Activated naive CD4-positive, alpha-beta T cell treated with anti-CD3 and anti-CD28 coated beads, Interleukin-2, amount 50 U/mL, for 72 hours (primary cell): ENCODE data around the gene MYL12B. TPM values are rescaled to one million over a fixed set of nuclear protein-coding genes. Genes with fewer than 3 reads are reported as not detected.
"Not testable (repeated sequence)": the region's sequence is repeated elsewhere in the genome, so short reads cannot be mapped to it uniquely, and the experiment has no call there.

Source experiments
- ATAC-seq, 2 donors: fragments of 150-1000 bp; cut with Tn5 transposase; 2 replicates each; pipeline ENCODE4 v1.10.0; 2021; ENCODE audit warnings: mild to moderate bottlenecking in 2 of 2, moderate library complexity in 2 of 2
- DNase-seq, 2 donors: peaks; one replicate each; pipeline ENCODE4 v3.0.0; 2021 to 2022; ENCODE audit warnings: low spot score in 2 of 2
- H3K27ac Mint-ChIP-seq, 2 donors: one replicate each; pipeline ENCODE4 v1.8.0; 2022; ENCODE audit warnings: mild to moderate bottlenecking in 2 of 2, mixed read lengths in 2 of 2
- H3K36me3 Mint-ChIP-seq, 2 donors: one replicate each; pipeline ENCODE4 v1.8.0; 2022; ENCODE audit warnings: mixed read lengths in 2 of 2
- H3K9me3 Mint-ChIP-seq, 2 donors: one replicate each; pipeline ENCODE4 v1.8.0; 2022; ENCODE audit warnings: mixed read lengths in 2 of 2
- total RNA-seq, 2 donors: library from RNA; stranded (reverse); gene quantifications; one replicate each; pipeline ENCODE4 v1.2.3, GENCODE V29; 2022

Gene MYL12B
- 100 to 1,000 TPM; 294 to 358 TPM for total RNA-seq

GRCh38 chr18:3261373-3262233, at the start of gene MYL12B:
Gene MYL12B (plus strand): TSS chr18:3262133. CDS start chr18:3272899, 10,766 bp downstream.
- ATAC-seq, result peak; percentile 87 to 89
- Mint-ChIP-seq H3K9me3 (no peaks in the 10 kb centered on the region), H3K36me3 (peaks cover 33 to 43% of the 10 kb centered on the region in 2 donors), H3K27ac (peak within 1 kb of the TSS; percentile 98)
- peak; percentile 74 to 86 for DNase-seq

- ATAC-seq (no peak), DNase-seq (no peak)
- no peaks in the 10 kb centered on the region for H3K36me3 Mint-ChIP-seq
- H3K27ac Mint-ChIP-seq, result no peak overlapping the region
- peaks cover 0 to 7% of the 10 kb centered on the region in 2 donors for H3K9me3 Mint-ChIP-seq
Observed at GRCh38 chr18:3212657-3213056, 49.3 kb upstream of the MYL12B start.

- DNase-seq, result no peak
- H3K36me3 Mint-ChIP-seq, result no peaks in the 10 kb centered on the region
Observed at GRCh38 chr18:3213300-3214059, 48.5 kb upstream of the MYL12B start.

GRCh38 chr18:3214855-3215637, 46.9 kb upstream of the MYL12B start:
- H3K9me3 Mint-ChIP-seq, result peaks cover 0 to 7% of the 10 kb centered on the region in 2 donors
- no peak for DNase-seq
- no peak overlapping the region for H3K27ac Mint-ChIP-seq
- H3K36me3 Mint-ChIP-seq, result no peaks in the 10 kb centered on the region
- no peak for ATAC-seq

More at GRCh38 chr18:3213300-3214059, 48.5 kb upstream of the MYL12B start:
- Mint-ChIP-seq H3K9me3 (peaks cover 0 to 7% of the 10 kb centered on the region in 2 donors), H3K27ac (no peak overlapping the region)
- peak; percentile 61 for ATAC-seq

GRCh38 chr18:3216987-3217386, 44.9 kb upstream of the MYL12B start:
- DNase-seq (no peak), ATAC-seq (no peak)
- H3K27ac Mint-ChIP-seq, result no peak overlapping the region
- no peaks in the 10 kb centered on the region for H3K36me3 Mint-ChIP-seq
- peaks cover 0 to 7% of the 10 kb centered on the region in 2 donors for H3K9me3 Mint-ChIP-seq

- ATAC-seq, result no peak
- H3K9me3 Mint-ChIP-seq, result peaks cover 0 to 7% of the 10 kb centered on the region in 2 donors
- no peaks in the 10 kb centered on the region for H3K36me3 Mint-ChIP-seq
- no peak for DNase-seq
- H3K27ac Mint-ChIP-seq, result no peak overlapping the region
Observed at GRCh38 chr18:3217948-3218647, 43.8 kb upstream of the MYL12B start.

- no peak for ATAC-seq
- DNase-seq, result no peak
- Mint-ChIP-seq H3K9me3 (peaks cover 0 to 7% of the 10 kb centered on the region in 2 donors), H3K27ac (no peak overlapping the region), H3K36me3 (no peaks in the 10 kb centered on the region)
Observed at GRCh38 chr18:3218819-3219218, 43.1 kb upstream of the MYL12B start.

GRCh38 chr18:3219241-3219630, 42.7 kb upstream of the MYL12B start:
- H3K9me3 Mint-ChIP-seq, result peaks cover 0 to 7% of the 10 kb centered on the region in 2 donors
- DNase-seq (no peak), ATAC-seq (no peak)
- H3K36me3 Mint-ChIP-seq, result no peaks in the 10 kb centered on the region
- no peak overlapping the region for H3K27ac Mint-ChIP-seq

- no peak for DNase-seq
- Mint-ChIP-seq H3K36me3 (no peaks in the 10 kb centered on the region), H3K9me3 (peaks cover 0 to 7% of the 10 kb centered on the region in 2 donors), H3K27ac (no peak within 1 kb of the TSS)
- no peak for ATAC-seq
Observed at GRCh38 chr18:3219631-3220335, 42.1 kb upstream of the MYL12B start, which contains the start of gene MYOM1. Gene MYOM1 (minus strand): TSS chr18:3219968. CDS start chr18:3215223, 4,745 bp downstream.

- not testable (repeated sequence) for H3K36me3 Mint-ChIP-seq, DNase-seq, H3K9me3 Mint-ChIP-seq, ATAC-seq
- H3K27ac Mint-ChIP-seq, result peak overlapping the region in 1 of 2 donors; percentile 65
Observed at GRCh38 chr18:3220868-3221267, 41.1 kb upstream of the MYL12B start.

GRCh38 chr18:3221496-3221895, 40.4 kb upstream of the MYL12B start:
- Mint-ChIP-seq H3K36me3 (no peaks in the 10 kb centered on the region), H3K27ac (no peak overlapping the region), H3K9me3 (peaks cover 0 to 1% of the 10 kb centered on the region in 2 donors)
- ATAC-seq, result no peak
- DNase-seq, result no peak

- Mint-ChIP-seq H3K9me3 (peaks cover 0 to 3% of the 10 kb centered on the region in 2 donors), H3K36me3 (no peaks in the 10 kb centered on the region), H3K27ac (peak overlapping the region in 1 of 2 donors; percentile 66)
- DNase-seq (no peak), ATAC-seq (peak; percentile 18 to 93)
Observed at GRCh38 chr18:3223356-3223755, 38.6 kb upstream of the MYL12B start.

GRCh38 chr18:3224223-3224622, 37.7 kb upstream of the MYL12B start:
- DNase-seq, result no peak
- Mint-ChIP-seq H3K9me3 (peaks cover 0 to 3% of the 10 kb centered on the region in 2 donors), H3K27ac (no peak overlapping the region), H3K36me3 (no peaks in the 10 kb centered on the region)
- ATAC-seq, result no peak

- Mint-ChIP-seq H3K9me3 (peaks cover 0 to 3% of the 10 kb centered on the region in 2 donors), H3K36me3 (no peaks in the 10 kb centered on the region), H3K27ac (no peak overlapping the region)
- ATAC-seq, result peak in 1 of 2 donors; percentile 42
- DNase-seq, result no peak
Observed at GRCh38 chr18:3225588-3225987, 36.3 kb upstream of the MYL12B start.

- DNase-seq (no peak), ATAC-seq (no peak)
- H3K36me3 Mint-ChIP-seq, result no peaks in the 10 kb centered on the region
- peaks cover 0 to 3% of the 10 kb centered on the region in 2 donors for H3K9me3 Mint-ChIP-seq
- H3K27ac Mint-ChIP-seq, result no peak overlapping the region
Observed at GRCh38 chr18:3226048-3226447, 35.9 kb upstream of the MYL12B start.
